Upper lobe of left lung (tissue), 4 donors: ENCODE data around the gene TTLL10.

Experiments
- CTCF ChIP-seq, 6 experiments: fragments of 450-650 bp in 4 of 6; fragments of 200-600 bp in 2 of 6; sonication (generic) in 2 of 6; IDR thresholded peaks; one replicate each; pipeline ENCODE4 v1.5.1; 2016 to 2019; ENCODE audit warnings: antibody characterized with exemption in 6 of 6
- EP300 ChIP-seq, 4 donors: sonication (generic); formaldehyde crosslinking; IDR thresholded peaks; one replicate each; pipeline ENCODE4 v1.5.1; 2017; ENCODE audit warnings: antibody characterized with exemption in 4 of 4, control low read depth in 2 of 4

GRCh38 chr1:1132042-1132950 lies 41.4 kb upstream of the TTLL10 start:
- TF ChIP-seq CTCF (IDR thresholded peaks at IDR 0.05) (no peak), EP300 (IDR thresholded peaks at IDR 0.05) (no peak)
